Epithelial cell of proximal tubule (primary cell): Measurements from ENCODE around the gene PRSS38. TPM values are rescaled to one million over a fixed set of nuclear protein-coding genes. Genes with fewer than 3 reads are reported as not detected.

Experiments used
- DNase-seq: peaks from one replicate; pipeline ENCODE4 v3.0.0-alpha.2; 2011; ENCODE audit warnings: low read depth
- H3K4me3 ChIP-seq: 2 replicates; pipeline ENCODE4 v1.5.1; 2011; ENCODE audit warnings: low read depth, mild to moderate bottlenecking, low read length
- total RNA-seq: library from RNA; depleted of rRNA; stranded (reverse); fragments of >200 nt; gene quantifications from 2 replicates; pipeline ENCODE4 v1.2.3, GENCODE V29; 2015
- TF ChIP-seq, protein P1 (sequence below): conservative IDR thresholded peaks from 2 replicates; pipeline ENCODE4 v1.5.1; 2012; ENCODE audit warnings: low read depth, mild to moderate bottlenecking, low read length

PRSS38 gene
- total RNA-seq, 1 donor from 2014 or later, result not detected

GRCh38 chr1:227789084-227790033 lies 26.1 kb upstream of the PRSS38 start:
- no peak for DNase-seq
- TF ChIP-seq, protein P1, sequence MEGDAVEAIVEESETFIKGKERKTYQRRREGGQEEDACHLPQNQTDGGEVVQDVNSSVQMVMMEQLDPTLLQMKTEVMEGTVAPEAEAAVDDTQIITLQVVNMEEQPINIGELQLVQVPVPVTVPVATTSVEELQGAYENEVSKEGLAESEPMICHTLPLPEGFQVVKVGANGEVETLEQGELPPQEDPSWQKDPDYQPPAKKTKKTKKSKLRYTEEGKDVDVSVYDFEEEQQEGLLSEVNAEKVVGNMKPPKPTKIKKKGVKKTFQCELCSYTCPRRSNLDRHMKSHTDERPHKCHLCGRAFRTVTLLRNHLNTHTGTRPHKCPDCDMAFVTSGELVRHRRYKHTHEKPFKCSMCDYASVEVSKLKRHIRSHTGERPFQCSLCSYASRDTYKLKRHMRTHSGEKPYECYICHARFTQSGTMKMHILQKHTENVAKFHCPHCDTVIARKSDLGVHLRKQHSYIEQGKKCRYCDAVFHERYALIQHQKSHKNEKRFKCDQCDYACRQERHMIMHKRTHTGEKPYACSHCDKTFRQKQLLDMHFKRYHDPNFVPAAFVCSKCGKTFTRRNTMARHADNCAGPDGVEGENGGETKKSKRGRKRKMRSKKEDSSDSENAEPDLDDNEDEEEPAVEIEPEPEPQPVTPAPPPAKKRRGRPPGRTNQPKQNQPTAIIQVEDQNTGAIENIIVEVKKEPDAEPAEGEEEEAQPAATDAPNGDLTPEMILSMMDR, result peak; percentile 7
- no peak overlapping the region for H3K4me3 ChIP-seq

DNA sequence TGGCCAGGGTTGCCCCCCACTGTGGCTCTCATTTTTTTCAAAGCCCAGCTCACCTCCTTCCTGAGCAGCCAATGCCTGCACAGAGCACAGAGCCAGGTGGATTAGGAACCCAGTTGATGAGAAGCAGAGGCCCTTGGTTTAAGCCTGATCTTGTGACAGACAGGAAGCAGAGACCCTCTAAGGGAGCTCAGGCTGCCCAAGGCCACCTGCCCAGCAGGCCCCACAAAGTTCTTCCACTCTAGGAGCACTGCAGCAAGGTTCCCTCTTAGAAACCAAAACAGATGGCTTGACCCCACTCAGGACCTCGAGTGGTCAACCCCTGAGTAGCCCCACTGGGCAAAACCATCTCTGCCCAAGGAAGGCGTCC lies 25.5 kb upstream of the PRSS38 start:
- DNase-seq, result no peak
- TF ChIP-seq, protein P1, result no peak
- H3K4me3 ChIP-seq, result no peak overlapping the region

- TF ChIP-seq, protein P1, result no peak
- DNase-seq, result no peak
- H3K4me3 ChIP-seq, result no peak overlapping the region
Measured at GRCh38 chr1:227790868-227791267, 24.6 kb upstream of the PRSS38 start.

DNA sequence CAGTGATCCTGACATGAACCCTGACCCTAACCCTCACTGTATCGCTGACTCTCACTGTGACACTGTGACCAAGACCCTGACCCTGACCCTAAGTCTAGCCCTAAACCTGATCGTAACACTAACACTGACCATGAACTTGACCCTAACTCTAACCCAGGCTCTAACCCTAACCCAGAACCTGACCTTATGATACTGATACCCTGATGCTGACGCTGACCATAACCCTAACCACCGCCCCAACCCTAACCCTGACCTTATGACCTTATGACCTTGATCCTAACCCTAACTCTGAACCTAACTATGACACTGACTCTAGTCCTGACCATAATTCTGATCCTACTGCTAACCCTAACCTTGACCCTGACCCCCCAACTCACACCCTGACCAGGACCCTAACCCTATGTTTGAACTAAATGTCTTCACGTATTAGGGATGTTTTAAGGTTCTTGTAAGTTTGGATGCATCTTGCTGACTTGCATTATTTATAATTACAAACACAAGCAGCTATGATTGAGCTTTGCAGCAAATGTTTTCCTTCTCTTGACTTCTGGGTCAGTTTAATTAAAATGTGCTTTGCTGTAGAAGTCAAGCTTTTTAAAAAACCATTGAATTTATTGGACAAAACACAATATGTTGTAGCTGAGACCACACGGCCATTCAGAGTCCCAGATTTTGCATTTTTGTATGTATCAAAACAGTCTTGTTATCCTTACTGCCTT lies 23.9 kb upstream of the PRSS38 start:
- no peak for DNase-seq
- TF ChIP-seq, protein P1, result no peak
- H3K4me3 ChIP-seq, result no peak overlapping the region

- H3K4me3 ChIP-seq, result no peak overlapping the region
- no peak for DNase-seq
- TF ChIP-seq, protein P1, result peak; percentile 4
Measured at GRCh38 chr1:227792216-227793078, 23.0 kb upstream of the PRSS38 start.

DNA sequence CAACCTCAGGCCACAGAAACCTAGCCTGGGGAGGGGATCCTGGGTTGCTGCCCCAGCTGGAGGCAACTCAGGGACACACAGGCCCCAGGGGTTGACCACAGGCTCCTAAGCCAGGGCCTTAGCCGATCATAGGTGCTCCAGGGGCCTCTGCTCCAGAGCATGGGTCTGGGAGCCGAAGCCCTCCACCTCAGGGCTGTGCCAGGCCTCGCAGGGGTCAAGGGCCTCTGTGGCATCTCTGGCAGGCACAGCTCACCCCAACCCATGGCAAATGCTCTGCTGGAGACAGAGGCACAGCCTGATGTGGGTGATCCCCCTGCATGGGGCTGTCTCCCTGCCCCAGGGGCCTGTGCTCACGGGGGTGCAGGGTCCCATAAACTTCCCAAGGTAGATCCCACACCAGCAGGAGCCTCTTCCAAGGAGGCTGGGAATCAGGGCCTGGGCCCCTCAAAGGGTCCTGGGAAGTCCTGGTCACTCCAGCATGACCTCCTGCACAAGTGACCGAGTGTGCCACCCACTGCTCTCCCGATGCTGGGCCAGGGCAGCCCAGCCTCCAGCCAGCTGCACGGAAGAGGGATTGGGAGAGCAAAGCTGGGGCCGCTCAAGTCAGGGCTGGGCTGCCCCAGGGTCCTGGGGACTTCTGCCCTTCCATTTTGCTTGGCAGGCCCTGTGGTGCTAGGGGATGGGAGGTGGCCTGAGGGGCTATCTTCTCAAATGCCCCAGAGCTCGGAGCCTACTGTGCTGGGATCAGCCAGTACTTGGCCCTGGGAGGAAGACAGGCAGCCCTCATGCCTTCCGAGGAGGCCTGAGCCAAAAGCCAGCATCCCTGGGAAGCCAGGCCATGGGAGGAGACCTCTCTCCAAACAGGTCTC lies 22.2 kb upstream of the PRSS38 start:
- TF ChIP-seq, protein P1, result no peak
- H3K4me3 ChIP-seq, result no peak overlapping the region
- DNase-seq, result no peak
